Endodermal cell (in vitro differentiated cells): ENCODE results near the gene GIMAP6. TPM values are rescaled to one million over a fixed set of nuclear protein-coding genes. Genes with fewer than 3 reads are reported as not detected.
"Not testable (repeated sequence)": the region's sequence is repeated elsewhere in the genome, so short reads cannot be mapped to it uniquely, and the experiment has no call there.

Experiments
- DNase-seq: peaks from one replicate; pipeline ENCODE4 v3.0.0-alpha.2; 2017
- H3K27ac ChIP-seq: 2 replicates; pipeline ENCODE4 v1.5.1; 2013; ENCODE audit warnings: mild to moderate bottlenecking, low read depth, low read length, moderate library complexity
- H3K27me3 ChIP-seq: 2 replicates; pipeline ENCODE4 v1.6.1; 2013; ENCODE audit warnings: mild to moderate bottlenecking, low read length, moderate library complexity; ENCODE audit not compliant: insufficient read depth, control insufficient read depth, poor library complexity, severe bottlenecking
- H3K36me3 ChIP-seq: 2 replicates; pipeline ENCODE4 v1.7.0; 2013; ENCODE audit warnings: mild to moderate bottlenecking, low read length, moderate library complexity; ENCODE audit not compliant: control insufficient read depth, insufficient read depth
- H3K4me1 ChIP-seq: one replicate; pipeline ENCODE4 v1.7.0; 2013; ENCODE audit warnings: low read length; ENCODE audit not compliant: control insufficient read depth, insufficient read depth
- H3K4me3 ChIP-seq: 2 replicates; pipeline ENCODE4 v1.5.1; 2013; ENCODE audit warnings: mild to moderate bottlenecking, low read length, moderate library complexity
- H3K9ac ChIP-seq: 2 replicates; pipeline ENCODE4 v1.6.1; 2013; ENCODE audit warnings: mild to moderate bottlenecking, low read length, moderate library complexity; ENCODE audit not compliant: poor library complexity, severe bottlenecking; ENCODE audit errors: extremely low read depth
- H3K9me3 ChIP-seq: 2 replicates; pipeline ENCODE4 v1.6.1; 2013; ENCODE audit warnings: mild to moderate bottlenecking, low read length, moderate library complexity; ENCODE audit not compliant: control insufficient read depth
- H3K27ac Mint-ChIP-seq: 2 replicates; pipeline ENCODE4 v1.8.0; 2020; ENCODE audit warnings: mixed read lengths
- H3K27me3 Mint-ChIP-seq: 2 replicates; pipeline ENCODE4 v1.8.0; 2021; ENCODE audit warnings: mild to moderate bottlenecking, mixed read lengths; ENCODE audit not compliant: insufficient read depth
- H3K36me3 Mint-ChIP-seq: 2 replicates; pipeline ENCODE4 v1.8.0; 2020; ENCODE audit warnings: low read depth, mixed read lengths
- H3K4me1 Mint-ChIP-seq: 2 replicates; pipeline ENCODE4 v1.8.0; 2020; ENCODE audit warnings: mixed read lengths
- H3K4me3 Mint-ChIP-seq: 2 replicates; pipeline ENCODE4 v1.8.0; 2020; ENCODE audit warnings: mild to moderate bottlenecking, moderate library complexity, mixed read lengths
- H3K9me3 Mint-ChIP-seq: 2 replicates; pipeline ENCODE4 v1.8.0; 2020; ENCODE audit warnings: mild to moderate bottlenecking, mixed read lengths
- WGBS, 2 experiments: methylation state at CpG; one replicate each; pipeline versions ENCODE4 v1.1.5 to v1.1.7; 2013; ENCODE audit warnings: missing lambda C conversion rate in 2 of 2, mixed read lengths in 1 of 2; ENCODE audit not compliant: insufficient coverage in 1 of 2, insufficient read length in 1 of 2; 5-methylcytosine and 5-hydroxymethylcytosine counted together
- total RNA-seq, 2 donors: library from RNA; stranded (reverse); fragmentation: NEBNext Ultra II Directional in 1 of 2; extraction: Animal tissue kit (Norgen Biotek cat#: 25700) in 1 of 2; gene quantifications; 2 replicates in 1 of 2; 3 replicates in 1 of 2; pipeline ENCODE4 v1.2.1, GENCODE V29; 2021
- TF ChIP-seq, protein P1 (sequence below): fragments of 200-600 bp; sonication (generic); conservative IDR thresholded peaks from 2 replicates; pipeline ENCODE4 v1.5.0; 2021; ENCODE audit warnings: antibody characterized with exemption, mild to moderate bottlenecking

Gene GIMAP6
- total RNA-seq, 2 donors from 2014 or later = not detected

DNA sequence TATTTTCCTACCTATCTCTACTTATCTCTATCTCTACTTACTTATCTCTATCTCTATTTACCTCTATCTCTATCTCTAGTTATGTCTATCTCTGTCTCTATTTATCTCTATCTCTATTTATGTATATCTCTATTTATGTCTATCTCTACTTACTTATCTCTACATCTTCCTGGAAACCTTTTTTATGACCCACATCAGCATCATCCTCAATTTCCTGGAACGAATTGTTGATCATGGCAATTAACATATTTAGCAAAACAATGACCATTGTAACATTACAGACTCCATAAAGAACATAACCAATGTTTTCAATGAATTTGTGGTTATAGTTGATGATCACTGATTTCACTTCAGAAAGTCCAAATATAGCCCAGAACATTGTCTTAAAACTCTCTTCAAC is 18.3 kb downstream of the GIMAP6 start:
- peaks cover 33% of the 10 kb centered on the region for H3K27me3 Mint-ChIP-seq
- no peaks in the 10 kb centered on the region for H3K36me3 Mint-ChIP-seq
- H3K27ac ChIP-seq = no peak overlapping the region
- no peaks in the 10 kb centered on the region for H3K4me1 ChIP-seq
- H3K27ac Mint-ChIP-seq = no peak overlapping the region
- H3K9me3 Mint-ChIP-seq = peaks cover 19% of the 10 kb centered on the region
- no peaks in the 10 kb centered on the region for H3K36me3 ChIP-seq
- TF ChIP-seq, protein P1, sequence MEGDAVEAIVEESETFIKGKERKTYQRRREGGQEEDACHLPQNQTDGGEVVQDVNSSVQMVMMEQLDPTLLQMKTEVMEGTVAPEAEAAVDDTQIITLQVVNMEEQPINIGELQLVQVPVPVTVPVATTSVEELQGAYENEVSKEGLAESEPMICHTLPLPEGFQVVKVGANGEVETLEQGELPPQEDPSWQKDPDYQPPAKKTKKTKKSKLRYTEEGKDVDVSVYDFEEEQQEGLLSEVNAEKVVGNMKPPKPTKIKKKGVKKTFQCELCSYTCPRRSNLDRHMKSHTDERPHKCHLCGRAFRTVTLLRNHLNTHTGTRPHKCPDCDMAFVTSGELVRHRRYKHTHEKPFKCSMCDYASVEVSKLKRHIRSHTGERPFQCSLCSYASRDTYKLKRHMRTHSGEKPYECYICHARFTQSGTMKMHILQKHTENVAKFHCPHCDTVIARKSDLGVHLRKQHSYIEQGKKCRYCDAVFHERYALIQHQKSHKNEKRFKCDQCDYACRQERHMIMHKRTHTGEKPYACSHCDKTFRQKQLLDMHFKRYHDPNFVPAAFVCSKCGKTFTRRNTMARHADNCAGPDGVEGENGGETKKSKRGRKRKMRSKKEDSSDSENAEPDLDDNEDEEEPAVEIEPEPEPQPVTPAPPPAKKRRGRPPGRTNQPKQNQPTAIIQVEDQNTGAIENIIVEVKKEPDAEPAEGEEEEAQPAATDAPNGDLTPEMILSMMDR = no peak
- WGBS, 2 experiments = 69% methylated on average over 1 of the region's 1 CpG; no CpG with 5 or more reads in 1 of the 2 experiments
- DNase-seq = no peak
- no peak overlapping the region for H3K9ac ChIP-seq
- no peaks in the 10 kb centered on the region for H3K9me3 ChIP-seq
- no peak overlapping the region for H3K4me3 Mint-ChIP-seq
- H3K27me3 ChIP-seq = peaks cover 52% of the 10 kb centered on the region
- no peak overlapping the region for H3K4me3 ChIP-seq
- H3K4me1 Mint-ChIP-seq = no peaks in the 10 kb centered on the region

DNA sequence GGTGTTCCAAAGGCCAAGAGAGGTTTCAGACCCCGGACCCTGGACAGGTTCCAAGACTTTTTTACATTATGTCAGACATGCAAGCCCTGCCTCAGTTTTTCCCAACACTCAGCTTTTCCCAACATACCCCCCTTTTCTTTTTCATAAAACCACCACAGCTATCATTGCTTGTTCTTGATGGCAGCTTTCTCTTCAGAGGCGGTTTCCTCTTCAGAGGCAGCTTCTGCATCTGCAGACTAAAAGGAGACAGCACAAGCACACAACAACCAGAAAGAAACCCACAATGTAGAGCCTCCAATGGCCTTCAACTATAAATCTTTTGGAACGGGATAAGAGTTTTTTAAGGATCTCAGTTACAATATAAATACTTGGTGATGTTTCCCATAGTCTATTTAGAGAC is 19.3 kb downstream of the GIMAP6 start:
- H3K9me3 ChIP-seq = no peaks in the 10 kb centered on the region
- H3K4me1 Mint-ChIP-seq = no peaks in the 10 kb centered on the region
- TF ChIP-seq, protein P1 = no peak
- peaks cover 41% of the 10 kb centered on the region for H3K27me3 Mint-ChIP-seq
- H3K27ac ChIP-seq = no peak overlapping the region
- WGBS, 2 experiments = 80 to 90% methylated on average over 1 to 3 of the region's 3 CpGs
- H3K4me3 Mint-ChIP-seq = no peak overlapping the region
- peaks cover 20% of the 10 kb centered on the region for H3K9me3 Mint-ChIP-seq
- H3K36me3 Mint-ChIP-seq = no peaks in the 10 kb centered on the region
- H3K9ac ChIP-seq = no peak overlapping the region
- no peak overlapping the region for H3K4me3 ChIP-seq
- DNase-seq = no peak
- H3K27me3 ChIP-seq = peaks cover 52% of the 10 kb centered on the region
- no peaks in the 10 kb centered on the region for H3K36me3 ChIP-seq
- H3K4me1 ChIP-seq = no peaks in the 10 kb centered on the region
- H3K27ac Mint-ChIP-seq = no peak overlapping the region

DNA sequence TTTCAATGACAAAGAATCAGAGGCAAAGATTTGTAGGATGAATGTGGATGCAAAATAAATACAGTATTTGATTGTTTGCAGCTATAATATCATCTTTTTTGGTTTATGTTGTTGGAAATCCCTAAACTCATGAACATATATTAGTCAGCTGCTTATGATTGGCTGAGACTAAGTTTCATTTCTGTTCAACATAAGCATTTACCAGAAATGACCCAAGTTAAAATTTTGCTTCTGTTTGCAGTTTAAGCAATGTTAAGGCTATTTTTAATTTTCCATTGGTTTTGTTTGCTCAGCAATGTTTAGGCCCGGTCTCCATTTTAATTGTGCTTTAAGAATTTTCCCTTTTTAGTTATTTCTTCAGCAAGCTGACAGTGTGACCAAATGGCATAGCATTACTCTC is 22.0 kb downstream of the GIMAP6 start:
- H3K9ac ChIP-seq = no peak overlapping the region
- Mint-ChIP-seq H3K9me3 (peaks cover 43% of the 10 kb centered on the region), H3K4me1 (no peaks in the 10 kb centered on the region), H3K36me3 (no peaks in the 10 kb centered on the region), H3K27me3 (peaks cover 49% of the 10 kb centered on the region), H3K27ac (no peak overlapping the region), H3K4me3 (no peak overlapping the region)
- no peak overlapping the region for H3K4me3 ChIP-seq
- H3K36me3 ChIP-seq = no peaks in the 10 kb centered on the region
- 75% methylated on average over 1 of the region's 1 CpG; no CpG with 5 or more reads in 1 of the 2 experiments for WGBS, 2 experiments
- peaks cover 42% of the 10 kb centered on the region for H3K27me3 ChIP-seq
- no peaks in the 10 kb centered on the region for H3K4me1 ChIP-seq
- no peak overlapping the region for H3K27ac ChIP-seq
- DNase-seq = no peak
- no peaks in the 10 kb centered on the region for H3K9me3 ChIP-seq
- TF ChIP-seq, protein P1 = no peak

DNA sequence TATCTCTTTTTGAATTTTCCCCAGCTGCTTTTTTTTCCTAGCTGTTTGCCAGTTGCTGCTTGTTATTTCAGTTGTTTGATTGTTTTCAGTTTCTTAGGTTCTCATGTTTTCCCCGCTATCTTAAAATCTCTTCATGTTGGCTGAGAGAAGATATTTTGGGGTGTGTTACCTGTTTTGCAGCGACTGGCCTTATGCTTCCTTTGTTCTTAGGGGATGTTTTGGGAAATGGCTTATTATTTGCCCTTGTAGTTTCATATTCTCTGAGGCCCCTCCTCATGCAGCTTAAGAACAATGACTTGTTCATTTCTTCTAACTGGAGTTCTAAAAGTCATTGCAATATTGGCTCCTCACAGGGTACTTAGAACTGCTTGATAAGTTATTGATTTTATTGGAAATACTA is 28.6 kb downstream of the GIMAP6 start:
- H3K27ac Mint-ChIP-seq, H3K4me1 ChIP-seq, H3K4me3 Mint-ChIP-seq, DNase-seq, H3K36me3 Mint-ChIP-seq, H3K27ac ChIP-seq, H3K27me3 ChIP-seq, H3K4me3 ChIP-seq, H3K9ac ChIP-seq, H3K9me3 ChIP-seq, H3K4me1 Mint-ChIP-seq, H3K36me3 ChIP-seq: not testable (repeated sequence)
- Mint-ChIP-seq H3K9me3 (peaks cover 76% of the 10 kb centered on the region), H3K27me3 (peaks cover 24% of the 10 kb centered on the region)
- 84% methylated on average over 2 of the region's 2 CpGs; no CpG with 5 or more reads in 1 of the 2 experiments for WGBS, 2 experiments
